OCI-LY7 (cell line): ENCODE measurements around the gene CHTF8.

Experiments used
- EZH2phosphoT487 ChIP-seq: fragments of 200-600 bp; sonication (generic); IDR thresholded peaks from 2 replicates; pipeline ENCODE4 v1.6.1; 2018; ENCODE audit warnings: low read depth, borderline replicate concordance, mild to moderate bottlenecking, mixed run types, antibody characterized with exemption, low read length, moderate library complexity, mixed read lengths
- TF ChIP-seq, protein P1 (sequence below): fragments of 200-600 bp; sonication (generic); conservative IDR thresholded peaks from 2 replicates; pipeline ENCODE4 v1.5.1; 2014; ENCODE audit warnings: mild to moderate bottlenecking, antibody characterized with exemption, low read length, moderate library complexity, mixed read lengths

DNA sequence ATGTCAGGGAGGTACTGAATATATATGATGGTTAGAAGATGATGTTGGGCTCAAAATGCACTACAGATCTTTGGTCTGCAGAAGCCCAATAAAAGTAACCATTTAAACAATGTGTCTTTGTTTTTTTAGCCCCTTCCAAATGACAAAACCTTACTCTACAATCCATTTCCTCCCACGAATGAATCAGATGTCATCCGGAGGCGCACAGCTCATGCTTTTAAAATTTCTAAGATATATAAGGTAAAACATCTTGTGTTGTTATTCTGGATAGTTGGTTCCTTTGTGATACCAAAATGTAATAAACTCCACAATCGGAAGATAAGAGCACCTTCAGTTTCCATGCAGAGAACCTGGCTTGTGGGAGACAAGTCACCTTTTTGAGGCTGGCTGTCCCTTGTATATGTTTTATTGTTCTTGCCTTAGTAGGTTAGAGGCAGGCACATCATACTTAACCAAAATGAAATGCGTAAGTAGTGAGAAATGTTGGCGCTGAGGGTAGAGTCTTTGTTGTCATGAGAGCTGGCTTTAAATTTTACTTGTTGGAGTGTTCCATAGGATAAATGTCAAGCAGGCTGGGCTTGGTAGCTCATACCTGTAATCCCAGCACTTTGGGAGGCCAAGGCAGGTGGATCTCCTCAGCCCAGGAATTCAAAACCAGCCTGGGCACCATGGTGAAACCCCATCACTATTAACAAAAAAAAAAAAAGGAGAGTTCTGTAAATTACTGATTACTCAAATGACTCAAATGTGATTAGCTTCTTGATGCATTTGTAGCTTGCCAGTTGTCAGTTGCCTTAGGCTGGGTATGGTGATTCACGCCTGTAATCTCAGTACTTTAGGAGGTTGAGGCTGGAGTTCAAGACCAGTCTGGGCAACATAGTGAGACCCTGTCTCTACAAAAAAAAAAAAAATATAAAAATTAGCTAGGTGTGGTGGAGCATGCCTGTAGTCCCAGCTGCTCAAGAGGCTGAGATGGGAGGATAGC lies 34.9 kb upstream of the CHTF8 start:
- no peak for TF ChIP-seq EZH2phosphoT487
- TF ChIP-seq, protein P1, sequence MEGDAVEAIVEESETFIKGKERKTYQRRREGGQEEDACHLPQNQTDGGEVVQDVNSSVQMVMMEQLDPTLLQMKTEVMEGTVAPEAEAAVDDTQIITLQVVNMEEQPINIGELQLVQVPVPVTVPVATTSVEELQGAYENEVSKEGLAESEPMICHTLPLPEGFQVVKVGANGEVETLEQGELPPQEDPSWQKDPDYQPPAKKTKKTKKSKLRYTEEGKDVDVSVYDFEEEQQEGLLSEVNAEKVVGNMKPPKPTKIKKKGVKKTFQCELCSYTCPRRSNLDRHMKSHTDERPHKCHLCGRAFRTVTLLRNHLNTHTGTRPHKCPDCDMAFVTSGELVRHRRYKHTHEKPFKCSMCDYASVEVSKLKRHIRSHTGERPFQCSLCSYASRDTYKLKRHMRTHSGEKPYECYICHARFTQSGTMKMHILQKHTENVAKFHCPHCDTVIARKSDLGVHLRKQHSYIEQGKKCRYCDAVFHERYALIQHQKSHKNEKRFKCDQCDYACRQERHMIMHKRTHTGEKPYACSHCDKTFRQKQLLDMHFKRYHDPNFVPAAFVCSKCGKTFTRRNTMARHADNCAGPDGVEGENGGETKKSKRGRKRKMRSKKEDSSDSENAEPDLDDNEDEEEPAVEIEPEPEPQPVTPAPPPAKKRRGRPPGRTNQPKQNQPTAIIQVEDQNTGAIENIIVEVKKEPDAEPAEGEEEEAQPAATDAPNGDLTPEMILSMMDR: no peak
